GM23338 (cell line): ENCODE results near the gene EVX2. TPM values are rescaled to one million over a fixed set of nuclear protein-coding genes. Genes with fewer than 3 reads are reported as not detected.
A peak's percentile ranks its signal among the peaks of the same experiment; 100 is the strongest.

Experiments used
- ATAC-seq: fragments of 200-7000 bp; cut with Tn5 transposase; 3 replicates; pipeline ENCODE4 v1.9.1; 2020
- DNase-seq: peaks from one replicate; pipeline ENCODE4 v3.0.0-alpha.2; 2015; ENCODE audit warnings: low spot score
- H2AFZ ChIP-seq: fragments of 200-600 bp; sonication (generic); 2 replicates; pipeline ENCODE4 v1.8.0; 2016; ENCODE audit warnings: antibody characterized with exemption, mild to moderate bottlenecking, moderate library complexity
- H3F3A ChIP-seq: fragments of 200-600 bp; sonication (generic); replicated peaks from 2 replicates; pipeline ENCODE4 v1.8.0; 2017; ENCODE audit warnings: antibody characterized with exemption, mixed run types, low read depth
- H3K27ac ChIP-seq: fragments of 200-600 bp; sonication (generic); 2 replicates; pipeline ENCODE4 v1.6.1; 2016; ENCODE audit warnings: low read depth
- H3K27me3 ChIP-seq: fragments of 200-600 bp; sonication (generic); 2 replicates; pipeline ENCODE4 v1.8.0; 2016; ENCODE audit warnings: mild to moderate bottlenecking, mixed run types, moderate library complexity; ENCODE audit not compliant: insufficient read depth
- H3K36me3 ChIP-seq: fragments of 200-600 bp; sonication (generic); 2 replicates; pipeline ENCODE4 v1.8.0; 2016; ENCODE audit warnings: mild to moderate bottlenecking; ENCODE audit not compliant: insufficient read depth
- H3K4me1 ChIP-seq: fragments of 200-600 bp; sonication (generic); 2 replicates; pipeline ENCODE4 v1.8.0; 2016; ENCODE audit warnings: mild to moderate bottlenecking, moderate library complexity; ENCODE audit not compliant: insufficient read depth
- H3K4me2 ChIP-seq: fragments of 200-600 bp; sonication (generic); 2 replicates; pipeline ENCODE4 v1.7.1; 2017; ENCODE audit warnings: mixed run types
- H3K4me3 ChIP-seq: fragments of 200-600 bp; sonication (generic); 2 replicates; pipeline ENCODE4 v1.6.1; 2016; ENCODE audit warnings: mixed run types
- H3K79me2 ChIP-seq: fragments of 200-600 bp; sonication (generic); replicated peaks from 2 replicates; pipeline ENCODE4 v1.8.0; 2017; ENCODE audit warnings: mild to moderate bottlenecking; ENCODE audit not compliant: insufficient read depth
- H3K9me2 ChIP-seq: fragments of 200-600 bp; sonication (generic); 2 replicates; pipeline ENCODE4 v1.8.0; 2017; ENCODE audit not compliant: insufficient read depth
- H4K20me1 ChIP-seq: fragments of 200-600 bp; sonication (generic); replicated peaks from 2 replicates; pipeline ENCODE4 v1.8.0; 2017; ENCODE audit warnings: mild to moderate bottlenecking; ENCODE audit not compliant: insufficient read depth
- H3K27ac Mint-ChIP-seq: 2 replicates; pipeline ENCODE4 v1.8.0; 2020; ENCODE audit warnings: inconsistent platforms, mild to moderate bottlenecking, moderate library complexity, mixed read lengths
- H3K27me3 Mint-ChIP-seq: 3 replicates; pipeline ENCODE4 v1.8.0; 2022; ENCODE audit warnings: low read depth, mild to moderate bottlenecking, moderate library complexity, mixed read lengths, inconsistent platforms; ENCODE audit not compliant: insufficient read depth, poor library complexity
- H3K36me3 Mint-ChIP-seq: 3 replicates; pipeline ENCODE4 v1.8.0; 2021; ENCODE audit warnings: low read depth, mild to moderate bottlenecking, inconsistent platforms, moderate library complexity, mixed read lengths
- H3K4me1 Mint-ChIP-seq: 3 replicates; pipeline ENCODE4 v1.8.0; 2020; ENCODE audit warnings: mild to moderate bottlenecking, inconsistent platforms, mixed read lengths
- H3K4me3 Mint-ChIP-seq: 3 replicates; pipeline ENCODE4 v1.8.0; 2021; ENCODE audit warnings: moderate library complexity, mild to moderate bottlenecking, inconsistent platforms, mixed read lengths
- H3K9me3 Mint-ChIP-seq: 3 replicates; pipeline ENCODE4 v1.8.0; 2020; ENCODE audit warnings: moderate library complexity, mild to moderate bottlenecking, inconsistent platforms, mixed read lengths
- EZH2 ChIP-seq: fragments of 200-600 bp; sonication (generic); IDR thresholded peaks from one replicate; pipeline ENCODE4 v1.8.0; 2017; ENCODE audit warnings: antibody characterized with exemption, mild to moderate bottlenecking, low read depth; ENCODE audit not compliant: unreplicated experiment
- EZH2phosphoT487 ChIP-seq: fragments of 200-600 bp; sonication (generic); IDR thresholded peaks from one replicate; pipeline ENCODE4 v1.8.1; 2018; ENCODE audit warnings: antibody characterized with exemption; ENCODE audit not compliant: unreplicated experiment
- JUNB ChIP-seq: IDR thresholded peaks from one replicate; pipeline ENCODE4 v1.6.1; 2016; ENCODE audit warnings: antibody characterized with exemption; ENCODE audit not compliant: unreplicated experiment
- POLR2AphosphoS5 ChIP-seq: IDR thresholded peaks from 2 replicates; pipeline ENCODE4 v1.6.1; 2016; ENCODE audit warnings: antibody characterized with exemption, low read depth
- ZNF331 ChIP-seq: fragments of 250-450 bp; sonication (Bioruptor Pico); IDR thresholded peaks from 2 replicates; pipeline ENCODE4 v1.5.0; 2020; ENCODE audit warnings: low read depth, mild to moderate bottlenecking, moderate library complexity
- polyA plus RNA-seq: library from polyadenylated mRNA; unstranded; fragments of >200 nt; fragmentation: Nextera tagmentation; extraction: Ambion mirVana; gene quantifications from 2 replicates; pipeline ENCODE4 v1.2.1, GENCODE V29; 2016
- total RNA-seq: library from RNA; depleted of rRNA; stranded (reverse); fragments of >200 nt; shearing (Covaris generic); gene quantifications from 2 replicates; pipeline ENCODE4 v1.2.3, GENCODE V29; 2014
- TF ChIP-seq, protein P1 (sequence below): IDR thresholded peaks from one replicate; pipeline ENCODE4 v1.6.1; 2018; ENCODE audit warnings: antibody characterized with exemption; ENCODE audit not compliant: unreplicated experiment

Gene EVX2
- total and polyA plus RNA-seq, 2 experiments from 2014 or later: 0.03 TPM; not detected in 1

DNA sequence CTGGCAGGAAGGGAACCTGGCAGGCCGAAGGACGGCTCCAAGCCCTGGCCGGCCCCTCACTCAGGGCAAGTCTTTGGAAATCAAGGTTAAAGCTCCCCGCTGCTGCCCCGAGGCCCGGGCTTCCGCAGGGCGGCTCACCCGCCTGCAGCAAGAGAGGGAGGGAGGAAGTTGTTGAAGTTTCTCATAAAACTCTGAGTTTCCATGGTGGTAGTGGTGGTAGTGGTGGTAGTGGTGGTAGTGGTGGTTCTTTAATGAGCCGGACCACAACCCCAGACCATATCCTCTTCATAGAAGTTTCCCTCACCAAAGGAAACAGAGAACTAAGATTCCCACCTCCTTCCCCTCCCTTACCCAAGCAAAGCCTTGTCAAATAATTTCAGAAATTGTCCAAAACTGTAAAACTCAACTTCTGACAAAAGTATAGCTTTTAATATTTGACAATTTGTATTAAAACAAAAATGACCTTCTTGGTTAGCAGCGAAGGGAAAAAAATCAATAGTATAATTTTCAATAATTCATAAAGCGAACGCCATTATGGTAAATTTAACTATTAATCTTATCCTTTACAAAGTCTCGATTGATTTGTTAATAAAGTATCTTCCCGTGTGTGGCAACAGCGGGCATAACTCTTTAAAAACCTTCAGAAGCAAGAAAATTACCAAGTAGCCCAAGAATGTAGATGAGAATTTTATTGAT lies 31.3 kb upstream of the EVX2 start:
- Histone ChIP-seq H3K4me3 (no peak overlapping the region), H4K20me1 (peaks cover 29% of the 10 kb centered on the region), H3K4me1 (peaks cover 34% of the 10 kb centered on the region), H3K79me2 (no peaks in the 10 kb centered on the region), H3K4me2 (0 out of 2 replicates have a peak overlapping the region, but pooled peaks have one; percentile 18), H2AFZ (no peak overlapping the region), H3K27ac (no peak overlapping the region), H3F3A (peaks cover 44% of the 10 kb centered on the region), H3K9me2 (no peaks in the 10 kb centered on the region), H3K36me3 (no peaks in the 10 kb centered on the region), H3K27me3 (peaks cover 100% of the 10 kb centered on the region)
- Mint-ChIP-seq H3K27ac (no peak overlapping the region), H3K27me3 (peaks cover 100% of the 10 kb centered on the region), H3K4me1 (peaks cover 13% of the 10 kb centered on the region), H3K4me3 (no peak overlapping the region), H3K9me3 (peaks cover 14% of the 10 kb centered on the region), H3K36me3 (peaks cover 8% of the 10 kb centered on the region; the same call in 2 of the 3 replicates)
- peak; percentile 5; the same call in 2 of the 3 replicates for ATAC-seq
- peak; percentile 81 for TF ChIP-seq EZH2
- no peak for TF ChIP-seq ZNF331 (CRISPR knock-in tag)
- DNase-seq: no peak

DNA sequence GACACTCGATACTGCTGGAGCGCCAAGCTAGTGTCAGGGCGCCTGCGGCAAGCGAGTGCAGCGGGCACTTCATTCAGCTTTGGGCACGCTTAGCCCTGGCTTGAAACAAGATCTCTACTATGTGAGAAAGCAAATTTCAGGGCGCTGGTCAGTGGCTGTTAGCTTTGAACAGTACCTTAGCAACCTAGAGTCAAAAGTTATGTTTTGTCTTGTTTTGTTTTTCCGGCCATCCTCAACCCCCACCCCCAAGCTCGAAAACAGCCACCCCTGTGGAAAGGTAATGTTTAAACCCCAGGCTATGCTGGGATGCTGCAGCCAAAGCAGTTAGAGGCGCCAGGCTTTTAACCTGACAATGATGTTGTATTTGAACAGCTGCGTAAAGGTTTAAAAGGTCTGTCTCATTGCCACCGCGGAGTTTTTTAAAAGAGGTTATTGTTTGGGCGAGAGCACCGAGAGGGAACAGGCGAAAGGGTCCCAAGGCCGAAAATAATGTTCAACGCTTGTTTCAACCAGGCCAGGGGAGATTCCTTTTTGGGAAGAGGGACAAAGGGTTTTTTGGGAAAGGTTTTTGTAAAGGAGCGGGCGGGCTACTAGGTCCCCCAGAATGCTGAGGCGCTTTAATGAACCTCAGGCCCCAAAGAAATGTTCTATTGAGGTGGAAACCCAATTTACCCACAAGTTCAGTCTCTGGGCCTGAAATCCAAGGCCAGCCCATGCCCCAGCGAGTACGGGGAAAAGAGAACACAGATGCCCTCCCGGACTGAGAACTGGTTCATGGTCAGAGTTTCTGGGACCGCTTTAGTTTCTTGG lies 30.6 kb upstream of the EVX2 start:
- H3K4me3 ChIP-seq: no peak overlapping the region
- Mint-ChIP-seq H3K9me3 (peaks cover 14% of the 10 kb centered on the region), H3K4me1 (peaks cover 15% of the 10 kb centered on the region), H3K27ac (no peak overlapping the region), H3K4me3 (no peak overlapping the region; the same call in 2 of the 3 replicates), H3K36me3 (peaks cover 8% of the 10 kb centered on the region; the same call in 2 of the 3 replicates), H3K27me3 (peaks cover 100% of the 10 kb centered on the region)
- H3K9me2 ChIP-seq: no peaks in the 10 kb centered on the region
- TF ChIP-seq POLR2AphosphoS5 (no peak), EZH2phosphoT487 (peak; percentile 57), JUNB (no peak), EZH2 (peak; percentile 78)
- H3K36me3 ChIP-seq: no peaks in the 10 kb centered on the region
- DNase-seq (no peak), ATAC-seq (0 out of 3 replicates have a peak, but pooled peaks have one; percentile 4)
- H3K79me2 ChIP-seq: no peaks in the 10 kb centered on the region
- H3K27me3 ChIP-seq: peaks cover 100% of the 10 kb centered on the region
- no peak overlapping the region for H2AFZ ChIP-seq
- H4K20me1 ChIP-seq: peaks cover 30% of the 10 kb centered on the region
- H3K27ac ChIP-seq: no peak overlapping the region
- H3K4me1 ChIP-seq: peaks cover 37% of the 10 kb centered on the region
- H3K4me2 ChIP-seq: 0 out of 2 replicates have a peak overlapping the region, but pooled peaks have one; percentile 18
- H3F3A ChIP-seq: peaks cover 47% of the 10 kb centered on the region

DNA sequence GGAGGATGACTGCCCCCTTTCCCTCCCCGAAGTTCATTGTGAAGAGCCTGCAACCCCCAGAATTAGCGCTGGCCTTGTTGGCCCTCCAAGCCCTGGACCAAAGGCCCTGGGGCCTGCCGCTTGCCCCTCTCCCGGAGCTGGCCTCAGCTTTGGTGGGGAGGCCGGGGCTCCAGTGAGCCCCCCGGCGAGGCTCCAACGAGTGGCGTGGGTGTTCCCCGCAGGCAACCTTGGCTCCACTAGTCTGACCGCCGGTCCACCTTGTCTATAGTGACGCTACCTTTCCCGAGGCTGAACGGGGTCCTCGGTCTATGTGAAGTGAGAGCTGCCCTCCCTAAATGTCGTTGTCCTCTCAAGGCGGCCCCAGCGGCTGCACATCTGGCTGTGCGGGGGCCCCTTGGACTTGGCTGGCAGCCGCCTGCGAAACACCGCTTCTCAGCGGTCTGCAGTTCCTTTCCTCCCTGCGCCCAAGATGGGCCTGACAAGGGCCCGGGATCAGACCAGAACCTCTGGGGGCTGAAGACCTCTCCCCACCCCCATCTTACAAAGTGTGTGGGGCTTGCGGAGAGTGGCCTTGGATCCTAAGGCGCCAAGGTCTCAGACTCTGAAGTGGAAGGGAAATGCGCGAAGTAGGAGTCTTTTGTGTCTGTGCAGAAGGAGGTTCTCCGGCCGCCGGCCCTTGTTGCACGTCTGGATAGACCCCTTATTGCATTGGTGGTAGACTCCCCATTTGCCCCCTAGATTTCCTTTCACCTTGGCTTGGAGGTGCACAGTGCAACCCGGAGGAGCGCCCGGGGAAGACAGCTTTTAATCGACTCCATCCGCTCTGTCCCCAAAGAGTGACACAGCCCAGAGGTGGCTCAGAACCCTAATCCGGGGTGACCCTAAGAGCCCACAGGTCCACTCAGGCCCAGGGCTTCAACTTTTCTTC lies 28.9 kb upstream of the EVX2 start:
- Mint-ChIP-seq H3K27ac (no peak overlapping the region), H3K4me3 (no peak overlapping the region), H3K36me3 (peaks cover 6% of the 10 kb centered on the region; the same call in 1 of the 3 replicates), H3K27me3 (peaks cover 98% of the 10 kb centered on the region), H3K4me1 (peaks cover 17% of the 10 kb centered on the region), H3K9me3 (peaks cover 13% of the 10 kb centered on the region)
- TF ChIP-seq EZH2phosphoT487: peak; percentile 77
- TF ChIP-seq, protein P1, sequence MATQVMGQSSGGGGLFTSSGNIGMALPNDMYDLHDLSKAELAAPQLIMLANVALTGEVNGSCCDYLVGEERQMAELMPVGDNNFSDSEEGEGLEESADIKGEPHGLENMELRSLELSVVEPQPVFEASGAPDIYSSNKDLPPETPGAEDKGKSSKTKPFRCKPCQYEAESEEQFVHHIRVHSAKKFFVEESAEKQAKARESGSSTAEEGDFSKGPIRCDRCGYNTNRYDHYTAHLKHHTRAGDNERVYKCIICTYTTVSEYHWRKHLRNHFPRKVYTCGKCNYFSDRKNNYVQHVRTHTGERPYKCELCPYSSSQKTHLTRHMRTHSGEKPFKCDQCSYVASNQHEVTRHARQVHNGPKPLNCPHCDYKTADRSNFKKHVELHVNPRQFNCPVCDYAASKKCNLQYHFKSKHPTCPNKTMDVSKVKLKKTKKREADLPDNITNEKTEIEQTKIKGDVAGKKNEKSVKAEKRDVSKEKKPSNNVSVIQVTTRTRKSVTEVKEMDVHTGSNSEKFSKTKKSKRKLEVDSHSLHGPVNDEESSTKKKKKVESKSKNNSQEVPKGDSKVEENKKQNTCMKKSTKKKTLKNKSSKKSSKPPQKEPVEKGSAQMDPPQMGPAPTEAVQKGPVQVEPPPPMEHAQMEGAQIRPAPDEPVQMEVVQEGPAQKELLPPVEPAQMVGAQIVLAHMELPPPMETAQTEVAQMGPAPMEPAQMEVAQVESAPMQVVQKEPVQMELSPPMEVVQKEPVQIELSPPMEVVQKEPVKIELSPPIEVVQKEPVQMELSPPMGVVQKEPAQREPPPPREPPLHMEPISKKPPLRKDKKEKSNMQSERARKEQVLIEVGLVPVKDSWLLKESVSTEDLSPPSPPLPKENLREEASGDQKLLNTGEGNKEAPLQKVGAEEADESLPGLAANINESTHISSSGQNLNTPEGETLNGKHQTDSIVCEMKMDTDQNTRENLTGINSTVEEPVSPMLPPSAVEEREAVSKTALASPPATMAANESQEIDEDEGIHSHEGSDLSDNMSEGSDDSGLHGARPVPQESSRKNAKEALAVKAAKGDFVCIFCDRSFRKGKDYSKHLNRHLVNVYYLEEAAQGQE: no peak
- TF ChIP-seq EZH2: peak; percentile 96
- no peak overlapping the region for H3K4me2 ChIP-seq
- no peak overlapping the region for H3K27ac ChIP-seq
- DNase-seq (no peak), ATAC-seq (no peak)
- no peaks in the 10 kb centered on the region for H3K36me3 ChIP-seq
- H3K79me2 ChIP-seq: no peaks in the 10 kb centered on the region
- peaks cover 38% of the 10 kb centered on the region for H3K4me1 ChIP-seq
- no peak overlapping the region for H2AFZ ChIP-seq
- peaks cover 35% of the 10 kb centered on the region for H4K20me1 ChIP-seq
- peaks cover 52% of the 10 kb centered on the region for H3F3A ChIP-seq
- H3K27me3 ChIP-seq: peaks cover 100% of the 10 kb centered on the region
- no peak overlapping the region for H3K4me3 ChIP-seq
- no peaks in the 10 kb centered on the region for H3K9me2 ChIP-seq
